Measurements from ENCODE around the gene NLRP14.
A peak's percentile ranks its signal among the peaks of the same experiment; 100 is the strongest.

The NLRP14 gene

DNA sequence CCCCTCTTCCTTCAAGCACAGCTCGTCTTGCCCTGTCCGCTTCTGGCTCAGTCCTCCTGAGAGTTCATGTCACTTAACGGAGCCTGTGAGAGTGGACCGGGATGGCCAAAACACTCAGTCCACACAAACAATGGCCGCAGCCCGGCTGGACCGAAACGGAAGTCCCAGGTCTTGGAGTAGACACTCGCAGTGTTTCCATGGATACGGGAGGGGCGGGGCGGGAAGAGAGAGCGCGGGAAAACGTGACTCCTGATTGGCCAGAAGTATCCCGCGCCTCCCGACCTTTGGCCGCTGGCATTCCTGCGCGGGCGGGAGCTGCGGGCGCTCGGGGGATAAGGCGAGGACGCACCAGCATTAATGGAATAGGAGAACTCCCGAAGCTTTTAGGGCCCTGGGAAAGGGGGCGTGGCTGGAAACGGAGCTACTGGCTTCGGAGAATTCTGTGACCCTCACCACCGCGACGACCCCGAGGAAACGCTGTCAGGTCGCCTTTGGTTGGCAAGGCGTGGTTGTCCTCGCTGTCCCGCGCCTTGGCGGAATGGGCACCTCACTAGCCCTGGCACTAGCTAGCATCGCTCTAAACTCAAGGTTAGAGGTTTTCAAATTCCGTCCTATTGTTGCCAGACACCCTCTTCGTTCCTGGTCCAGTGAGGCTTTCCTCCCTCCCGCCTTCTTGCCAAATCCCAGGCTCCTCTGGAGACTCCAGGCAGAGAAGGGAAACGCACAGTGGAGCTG is at the start of gene NLRP14, which contains the start of gene ZNF214:
Gene NLRP14, plus strand, starts transcription at position 297 of the 735 bp plus-strand sequence. CDS start 18,108 bp downstream, outside the sequence.
Gene ZNF214, minus strand, starts transcription at position 164 of the 735 bp plus-strand sequence. CDS start 17,511 bp downstream, outside the sequence.
- DNase-seq = peak; percentile 98

DNA sequence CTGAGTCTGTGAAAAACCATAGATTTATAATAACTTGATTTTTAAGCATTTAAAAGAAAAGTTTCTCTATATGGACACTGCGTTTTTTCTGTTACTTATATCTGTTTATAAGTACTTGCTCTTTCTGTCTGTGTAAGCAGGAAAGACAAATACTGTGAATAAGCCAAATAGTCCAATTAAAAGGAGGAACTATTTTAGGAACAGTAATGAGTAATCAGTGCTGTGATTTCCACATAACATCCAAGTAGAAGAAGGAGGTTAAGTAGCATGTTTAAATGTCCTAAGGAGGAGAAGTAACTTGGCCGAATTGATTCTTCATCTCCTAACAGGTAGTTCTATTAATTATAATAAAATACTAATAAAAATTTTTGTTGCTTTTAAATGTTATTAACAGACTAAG is 40.9 kb upstream of the NLRP14 start:
- DNase-seq = no peak

DNA sequence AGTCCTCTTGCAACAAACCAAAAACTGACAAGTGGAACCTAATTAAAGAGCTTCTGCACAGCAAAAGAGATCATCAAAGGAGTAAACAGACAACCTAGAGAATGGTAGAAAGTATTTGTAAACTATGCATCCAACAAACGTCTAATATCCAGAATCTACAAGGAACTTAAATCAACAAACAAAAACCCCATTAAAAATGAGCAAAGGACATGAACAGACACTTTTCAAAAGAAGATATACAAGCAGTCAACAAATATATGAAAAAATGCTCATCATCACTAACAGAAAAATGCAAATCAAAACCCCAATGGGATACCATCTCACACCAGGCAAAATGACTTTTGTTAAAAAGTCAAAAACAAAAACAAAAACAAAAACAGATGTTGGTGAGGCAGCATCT is 33.8 kb upstream of the NLRP14 start:
- DNase-seq = no peak

DNA sequence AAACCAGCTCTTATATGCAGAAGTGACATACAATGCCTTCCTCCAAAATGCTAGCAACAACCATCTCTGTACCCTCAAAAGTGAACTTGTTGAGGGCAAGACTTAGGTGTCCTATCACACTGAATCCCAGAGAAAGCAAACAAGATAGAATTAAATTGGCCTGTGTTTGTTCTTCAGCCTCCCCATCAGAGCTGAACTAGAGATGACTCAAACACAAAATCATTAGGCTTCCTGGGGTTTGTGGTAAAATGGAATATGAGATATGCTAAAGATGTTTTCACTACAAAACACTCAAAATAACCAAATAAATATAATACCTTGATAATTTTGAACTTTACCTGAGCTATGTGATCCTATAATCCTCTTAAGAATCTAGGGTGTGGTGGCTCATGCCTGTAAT is 31.8 kb upstream of the NLRP14 start:
- DNase-seq = no peak

DNA sequence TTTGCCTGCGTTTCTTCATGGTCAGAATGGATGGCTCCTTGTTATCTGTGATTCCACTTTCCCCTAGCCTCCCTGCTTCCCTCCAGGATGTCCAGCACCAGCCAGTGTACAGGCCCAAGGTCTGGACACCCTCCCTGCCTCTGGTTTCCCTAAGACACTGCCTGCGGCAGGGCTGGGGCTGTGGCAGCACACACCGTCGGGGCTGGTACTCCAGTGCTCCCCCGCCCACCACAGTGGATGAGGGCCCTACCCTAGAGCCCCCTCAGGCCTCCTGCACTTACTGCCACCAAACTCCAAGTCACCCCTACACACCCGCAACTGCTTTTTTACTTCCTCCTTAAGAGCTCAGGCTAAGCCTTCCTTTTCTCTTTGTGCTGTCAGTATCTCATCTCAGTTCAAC is 29.1 kb upstream of the NLRP14 start:
- DNase-seq = no peak

GRCh38 chr11:6992026-6992425 is 28.3 kb upstream of the NLRP14 start:
- peak; percentile 54 for DNase-seq

GRCh38 chr11:6992457-6993417 is 27.5 kb upstream of the NLRP14 start:
- peak; percentile 8 for DNase-seq

- DNase-seq = no peak
These were observed 24.6 kb upstream of the NLRP14 start for GRCh38 chr11:6995703-6996102.

DNA sequence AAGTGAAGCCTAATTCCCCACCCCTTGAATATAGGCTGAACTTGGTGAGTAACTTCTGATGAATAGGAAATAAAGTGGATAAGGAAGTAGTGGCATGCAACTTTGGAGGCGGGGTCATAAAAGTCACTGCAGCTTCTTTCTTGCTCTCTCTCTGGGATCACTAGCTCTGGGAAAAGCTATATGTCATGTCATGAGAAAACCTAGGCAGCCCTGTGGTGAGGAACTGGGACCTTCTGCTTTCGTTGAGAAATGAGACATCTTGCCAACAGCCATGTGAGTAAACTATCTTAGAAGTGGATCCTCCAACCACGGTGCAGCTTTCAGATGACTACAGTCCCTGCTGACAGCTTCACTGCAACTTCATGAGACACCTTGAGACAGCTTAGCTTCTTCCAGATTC is 15.8 kb upstream of the NLRP14 start:
- DNase-seq = no peak

GRCh38 chr11:7014118-7014517 is 6.2 kb upstream of the NLRP14 start:
- no peak for DNase-seq

GRCh38 chr11:7016011-7016410 is 4.3 kb upstream of the NLRP14 start:
- DNase-seq = no peak

- DNase-seq = no peak
These were observed 638 bp upstream of the NLRP14 start for GRCh38 chr11:7019500-7020182.

- peak; percentile 23 for DNase-seq
These were observed 1.0 kb downstream of the NLRP14 start for GRCh38 chr11:7021318-7021717.

DNA sequence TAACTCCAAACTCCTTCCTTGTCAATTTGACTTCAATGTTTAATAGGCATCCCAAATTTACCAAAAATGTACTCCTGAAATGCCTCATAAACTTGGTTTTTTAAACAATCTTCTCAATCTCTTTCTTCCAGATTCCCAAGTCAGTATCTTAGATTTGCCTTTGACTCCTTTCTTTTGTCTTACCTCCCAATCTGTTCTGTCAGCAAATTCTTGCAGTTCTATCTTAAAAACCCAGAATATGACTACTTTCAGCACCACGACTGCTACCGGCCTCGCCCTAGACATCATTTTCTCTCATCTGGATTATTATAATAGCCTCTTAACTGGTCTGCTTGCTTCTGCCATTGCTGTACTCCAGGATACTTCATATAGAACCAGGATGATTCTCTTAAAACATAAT is 7.9 kb downstream of the NLRP14 start:
- no peak for DNase-seq

DNA sequence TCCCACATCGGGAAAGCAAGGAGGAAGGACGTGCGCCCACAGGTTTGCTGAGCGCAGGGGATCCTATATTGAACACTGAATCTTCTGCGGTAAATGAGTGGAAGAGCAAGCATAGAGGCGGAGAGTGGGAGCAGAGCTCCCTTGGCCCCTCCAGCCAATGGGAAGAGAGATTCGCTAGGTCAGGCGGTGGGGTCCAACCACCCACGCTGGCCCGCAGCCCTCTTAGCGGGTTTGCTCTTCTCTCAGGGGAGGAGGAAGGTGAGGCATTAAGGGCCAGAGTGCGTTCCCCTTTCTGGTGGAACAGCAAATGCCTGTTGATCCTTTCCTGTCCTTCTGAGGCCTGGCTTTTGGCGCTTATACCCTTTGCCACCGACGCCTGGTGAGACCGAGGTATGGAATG is 10.6 kb downstream of the NLRP14 start:
- no peak for DNase-seq

DNA sequence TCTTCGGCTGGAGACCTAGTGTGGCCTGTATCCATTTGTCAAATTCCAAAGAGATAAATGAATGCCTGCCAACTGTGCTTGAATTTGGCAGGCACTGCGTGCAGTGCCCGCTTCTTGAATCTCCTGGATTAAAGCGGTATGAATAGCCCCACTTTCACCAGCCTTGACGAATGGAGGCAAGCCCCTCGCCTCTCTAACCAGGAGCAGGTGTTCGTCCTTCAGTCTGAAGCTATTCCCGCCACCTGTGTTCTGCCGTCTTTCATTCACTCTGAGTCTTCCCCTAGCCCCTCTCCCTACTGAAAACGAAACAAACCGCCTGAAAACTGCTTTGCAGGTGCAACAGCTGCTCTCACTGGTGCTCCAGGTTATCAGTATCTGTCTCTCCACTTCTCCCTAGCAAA is 11.2 kb downstream of the NLRP14 start:
- DNase-seq = no peak

- DNase-seq = no peak
These were observed 12.4 kb downstream of the NLRP14 start for GRCh38 chr11:7032692-7033091.

GRCh38 chr11:7034019-7034418 is 13.7 kb downstream of the NLRP14 start:
- no peak for DNase-seq

- DNase-seq = no peak
These were observed 26.3 kb downstream of the NLRP14 start for GRCh38 chr11:7046474-7047175.

GRCh38 chr11:7050191-7050590 is 29.9 kb downstream of the NLRP14 start:
- DNase-seq = no peak

GRCh38 chr11:7056828-7057513 is 36.7 kb downstream of the NLRP14 start:
- DNase-seq = no peak

DNA sequence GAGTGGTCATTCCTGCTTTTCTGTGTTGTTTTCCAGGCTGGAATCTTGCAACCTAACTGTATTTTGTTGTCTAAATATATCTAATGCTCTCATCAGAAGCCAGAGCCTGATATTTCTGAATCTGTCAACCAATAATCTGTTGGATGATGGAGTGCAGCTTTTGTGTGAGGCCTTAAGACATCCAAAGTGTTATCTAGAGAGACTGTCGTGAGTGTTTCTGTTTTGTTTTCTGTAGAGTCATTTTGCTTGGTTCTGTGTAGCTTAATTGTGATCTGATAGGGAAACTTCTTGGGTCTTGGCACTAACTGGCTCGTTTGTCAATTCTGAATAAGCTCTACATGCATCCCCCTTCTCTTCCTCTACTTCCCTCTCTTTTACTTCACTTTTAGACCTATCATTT is 37.4 kb downstream of the NLRP14 start:
- no peak for DNase-seq
